Left ventricle myocardium superior (tissue), 1 donor: Measurements from ENCODE around the gene MED9. TPM values are rescaled to one million over a fixed set of nuclear protein-coding genes. Genes with fewer than 3 reads are reported as not detected.

Experiments
- total RNA-seq: library from RNA; stranded (reverse); fragmentation: NEBNext Ultra II Directional; extraction: Animal tissue kit (Norgen Biotek cat#: 25700); gene quantifications from one replicate; pipeline ENCODE4 v1.2.1, GENCODE V29; 2021
- donor health status: DM: no; HTN: yes; CAD: no; lungs with severe emphysema.

MED9 gene
- total RNA-seq, 1 donor from 2014 or later: 42.0 TPM

Other genes starting within 250 kb of the MED9 start
- gene FLCN, start 239.8 kb upstream of the MED9 start, total RNA-seq: 63.3 TPM
- gene COPS3, start 195.8 kb upstream of the MED9 start, total RNA-seq: 89.4 TPM
- 8.6 TPM for gene NT5M, start 173.6 kb upstream of the MED9 start, total RNA-seq
- gene RASD1, start 19.4 kb downstream of the MED9 start, total RNA-seq: 50.8 TPM
- 17.9 TPM for gene PEMT, start 114.7 kb downstream of the MED9 start, total RNA-seq
- gene RAI1, start 204.5 kb downstream of the MED9 start, total RNA-seq: 30.1 TPM